B cell (primary cell): ENCODE measurements around the gene CA5A. TPM values are rescaled to one million over a fixed set of nuclear protein-coding genes. Genes with fewer than 3 reads are reported as not detected.
"Not testable (repeated sequence)": the region's sequence is repeated elsewhere in the genome, so short reads cannot be mapped to it uniquely, and the experiment has no call there.

Experiments used
- ATAC-seq: fragments of 200-7000 bp; cut with Tn5 transposase; one replicate; pipeline ENCODE4 v1.10.0; 2021; ENCODE audit warnings: low read depth, mild to moderate bottlenecking, moderate number of reproducible peaks, moderate library complexity
- CTCF ChIA-PET: fragments of 350-600 bp; sonication (Branson Sonifier 250); formaldehyde crosslinking; loops from one replicate; lab custom pipeline; 2021; ENCODE audit warnings: antibody characterized with exemption, inconsistent platforms; lab: Charles Lee
- POLR2A ChIA-PET: fragments of 350-600 bp; sonication (Branson Sonifier 250); formaldehyde crosslinking; loops from one replicate; lab custom pipeline; 2021; ENCODE audit warnings: antibody characterized with exemption; lab: Charles Lee
- DNase-seq: peaks from one replicate; pipeline ENCODE4 v3.0.0; 2013
- H2AFZ ChIP-seq: 2 replicates; pipeline ENCODE4 v1.6.1; 2012; ENCODE audit warnings: mild to moderate bottlenecking, low read depth, low read length; ENCODE audit not compliant: insufficient read depth, poor library complexity, severe bottlenecking
- H3K27ac ChIP-seq, 2 donors: 1 replicate in 1 of 2; 2 replicates in 1 of 2; pipeline ENCODE4 v1.5.1; 2012 to 2013; ENCODE audit warnings: low read length in 2 of 2, mild to moderate bottlenecking in 2 of 2, moderate library complexity in 1 of 2
- H3K27me3 ChIP-seq, 4 experiments: fragments of 200-600 bp in 1 of 4; sonication (generic) in 1 of 4; replicated peaks in 1 of 4; 1 replicate in 2 of 4; 2 replicates in 2 of 4; pipeline versions ENCODE4 v1.6.1 to v1.7.0; 2013 to 2016; ENCODE audit warnings: low read length in 3 of 4, mild to moderate bottlenecking in 2 of 4, mixed read lengths in 1 of 4, moderate library complexity in 1 of 4; ENCODE audit not compliant: insufficient read depth in 4 of 4, control insufficient read depth in 3 of 4; ENCODE audit errors: control extremely low read depth in 1 of 4
- H3K36me3 ChIP-seq, 2 experiments: replicated peaks in 1 of 2; 1 replicate in 1 of 2; 2 replicates in 1 of 2; pipeline versions ENCODE4 v1.6.1 to v1.7.1; 2013; ENCODE audit warnings: low read length in 1 of 2; ENCODE audit not compliant: insufficient read depth in 2 of 2, control insufficient read depth in 1 of 2; ENCODE audit errors: control extremely low read depth in 1 of 2, extremely low read depth in 1 of 2
- H3K4me1 ChIP-seq, 2 donors: fragments of 200-600 bp in 1 of 2; sonication (generic) in 1 of 2; 1 replicate in 1 of 2; 2 replicates in 1 of 2; pipeline versions ENCODE4 v1.5.1 to v1.6.1; 2013 to 2017; ENCODE audit warnings: low read length in 2 of 2; ENCODE audit not compliant: control insufficient read depth in 2 of 2, insufficient read depth in 2 of 2
- H3K4me2 ChIP-seq: replicated peaks from 2 replicates; pipeline ENCODE3; 2012; ENCODE audit warnings: mild to moderate bottlenecking, low read depth, low read length; ENCODE audit not compliant: poor library complexity, severe bottlenecking
- H3K4me3 ChIP-seq, 5 experiments: fragments of 200-600 bp in 1 of 5; sonication (generic) in 1 of 5; 1 replicate in 3 of 5; 2 replicates in 2 of 5; pipeline versions ENCODE4 v1.5.1 to v1.7.0; 2011 to 2016; ENCODE audit warnings: low read length in 4 of 5, mild to moderate bottlenecking in 4 of 5, low read depth in 2 of 5, control low read depth in 1 of 5, moderate library complexity in 1 of 5; ENCODE audit not compliant: insufficient read depth in 1 of 5; ENCODE audit errors: control extremely low read depth in 1 of 5, extremely low read depth in 1 of 5
- H3K79me2 ChIP-seq: fragments of 200-600 bp; sonication (generic); one replicate; pipeline ENCODE4 v1.6.0; 2016; ENCODE audit warnings: low read length; ENCODE audit not compliant: control insufficient read depth, insufficient read depth
- H3K9ac ChIP-seq: fragments of 200-600 bp; sonication (generic); 2 replicates; pipeline ENCODE4 v1.6.1; 2017; ENCODE audit warnings: mild to moderate bottlenecking, low read length, moderate library complexity
- H3K9me3 ChIP-seq, 3 donors: one replicate each; pipeline versions ENCODE4 v1.6.1 to v1.7.1; 2013; ENCODE audit warnings: low read length in 2 of 3; ENCODE audit not compliant: control insufficient read depth in 2 of 3, insufficient read depth in 1 of 3; ENCODE audit errors: control extremely low read depth in 1 of 3
- H4K20me1 ChIP-seq: 2 replicates; pipeline ENCODE4 v1.6.0; 2012; ENCODE audit warnings: mild to moderate bottlenecking, low read length; ENCODE audit not compliant: insufficient read depth, control insufficient read depth, poor library complexity, severe bottlenecking
- H3K27ac Mint-ChIP-seq: one replicate; pipeline ENCODE4 v1.8.0; 2021; ENCODE audit warnings: mixed read lengths
- H3K27me3 Mint-ChIP-seq: one replicate; pipeline ENCODE4 v1.8.0; 2021; ENCODE audit warnings: mixed read lengths
- H3K4me1 Mint-ChIP-seq: one replicate; pipeline ENCODE4 v1.8.0; 2021; ENCODE audit warnings: mixed read lengths
- H3K4me3 Mint-ChIP-seq: one replicate; pipeline ENCODE4 v1.8.0; 2021; ENCODE audit warnings: mixed read lengths
- H3K9me3 Mint-ChIP-seq: one replicate; pipeline ENCODE4 v1.8.0; 2022; ENCODE audit warnings: mixed read lengths; ENCODE audit not compliant: insufficient read depth
- EZH2 ChIP-seq: IDR thresholded peaks from 2 replicates; pipeline ENCODE4 v1.6.1; 2012; ENCODE audit warnings: borderline replicate concordance, low read depth, mild to moderate bottlenecking, moderate library complexity, low read length; ENCODE audit not compliant: insufficient read depth, poor library complexity, severe bottlenecking
- WGBS: methylation state at CpG from one replicate; pipeline ENCODE4 v1.1.5; 2013; ENCODE audit warnings: missing lambda C conversion rate; ENCODE audit not compliant: insufficient coverage; 5-methylcytosine and 5-hydroxymethylcytosine counted together
- intact Hi-C: fragments of 100-400 bp; cut with micrococcal nuclease; formaldehyde crosslinking; loops from one replicate; pipeline ENCODE4 v1.10.0; 2022
- polyA plus RNA-seq: library from polyadenylated mRNA; depleted of rRNA; stranded (reverse); fragments of >200 nt; gene quantifications from 2 replicates; pipeline ENCODE4 v1.2.3, GENCODE V29; 2012
- total RNA-seq, 2 donors: library from RNA; stranded (reverse); fragments of 120-200 nt in 1 of 2; gene quantifications; 1 replicate in 1 of 2; 2 replicates in 1 of 2; pipeline versions ENCODE4 v1.2.3 to v1.2.4, GENCODE V29; 2013 to 2022
- TF ChIP-seq, protein P1 (sequence below): fragments of 200-600 bp; IDR thresholded peaks from one replicate; pipeline ENCODE4 v1.8.0; 2022; ENCODE audit warnings: antibody characterized with exemption, mild to moderate bottlenecking

Gene CA5A
- total and polyA plus RNA-seq, 2 donors (not counting 1 experiment from before 2014, with no cell fraction given), result 0.27 TPM; not detected in 1

GRCh38 chr16:87865902-87866555, 70.3 kb downstream of the CA5A start:
- DNase-seq, H3K9me3 ChIP-seq, H3K4me3 ChIP-seq, H4K20me1 ChIP-seq, H3K9ac ChIP-seq, H3K27me3 ChIP-seq, H3K9me3 Mint-ChIP-seq, H2AFZ ChIP-seq, H3K27me3 Mint-ChIP-seq, intact Hi-C loops, H3K36me3 ChIP-seq, H3K27ac ChIP-seq, H3K27ac Mint-ChIP-seq, ATAC-seq, H3K4me2 ChIP-seq, POLR2A ChIA-PET: not testable (repeated sequence)
- Histone ChIP-seq H3K79me2 (peaks cover 17% of the 10 kb centered on the region), H3K4me1 (peaks cover 5 to 20% of the 10 kb centered on the region in 2 donors)
- peaks cover 34% of the 10 kb centered on the region for H3K4me1 Mint-ChIP-seq
- H3K4me3 Mint-ChIP-seq, result peak overlapping the region; percentile 52
- CTCF ChIA-PET, result interaction anchor here (2.6 to 13.1 kb wide), 3 partner anchors 16 to 84 kb away, joined by 11 to 498 read pairs (median 15); no protein-coding TSS in a partner anchor
- WGBS, result 73% methylated on average over 14 of the region's 16 CpGs

GRCh38 chr16:87864331-87864989, 71.9 kb downstream of the CA5A start:
- Histone ChIP-seq H3K36me3 (no peaks in the 10 kb centered on the region), H3K79me2 (peaks cover 24% of the 10 kb centered on the region), H4K20me1 (no peaks in the 10 kb centered on the region), H3K4me3 (no peak overlapping the region), H3K27me3 (no peaks in the 10 kb centered on the region), H3K9me3 (no peaks in the 10 kb centered on the region), H3K27ac (no peak overlapping the region), H3K4me1 (peaks cover 5 to 20% of the 10 kb centered on the region in 2 donors), H2AFZ (no peak overlapping the region), H3K4me2 (no peak overlapping the region), H3K9ac (no peak overlapping the region)
- no peak overlapping the region for H3K4me3 Mint-ChIP-seq
- no peaks in the 10 kb centered on the region for H3K9me3 Mint-ChIP-seq
- DNase-seq (no peak), ATAC-seq (no peak)
- POLR2A ChIA-PET, result interaction anchor here (0.8 kb wide), 1 partner anchor 11 kb away, joined by 4 read pairs; no protein-coding TSS in a partner anchor
- 96% methylated on average over 10 of the region's 15 CpGs for WGBS
- H3K27me3 Mint-ChIP-seq, result no peaks in the 10 kb centered on the region
- intact Hi-C loops, result no loop called here
- TF ChIP-seq, protein P1, sequence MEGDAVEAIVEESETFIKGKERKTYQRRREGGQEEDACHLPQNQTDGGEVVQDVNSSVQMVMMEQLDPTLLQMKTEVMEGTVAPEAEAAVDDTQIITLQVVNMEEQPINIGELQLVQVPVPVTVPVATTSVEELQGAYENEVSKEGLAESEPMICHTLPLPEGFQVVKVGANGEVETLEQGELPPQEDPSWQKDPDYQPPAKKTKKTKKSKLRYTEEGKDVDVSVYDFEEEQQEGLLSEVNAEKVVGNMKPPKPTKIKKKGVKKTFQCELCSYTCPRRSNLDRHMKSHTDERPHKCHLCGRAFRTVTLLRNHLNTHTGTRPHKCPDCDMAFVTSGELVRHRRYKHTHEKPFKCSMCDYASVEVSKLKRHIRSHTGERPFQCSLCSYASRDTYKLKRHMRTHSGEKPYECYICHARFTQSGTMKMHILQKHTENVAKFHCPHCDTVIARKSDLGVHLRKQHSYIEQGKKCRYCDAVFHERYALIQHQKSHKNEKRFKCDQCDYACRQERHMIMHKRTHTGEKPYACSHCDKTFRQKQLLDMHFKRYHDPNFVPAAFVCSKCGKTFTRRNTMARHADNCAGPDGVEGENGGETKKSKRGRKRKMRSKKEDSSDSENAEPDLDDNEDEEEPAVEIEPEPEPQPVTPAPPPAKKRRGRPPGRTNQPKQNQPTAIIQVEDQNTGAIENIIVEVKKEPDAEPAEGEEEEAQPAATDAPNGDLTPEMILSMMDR, result no peak
- no peak for TF ChIP-seq EZH2
- no peak overlapping the region for H3K27ac Mint-ChIP-seq
- CTCF ChIA-PET, result interaction anchor here (2.6 to 13.1 kb wide), 3 partner anchors 15 to 83 kb away, joined by 11 to 498 read pairs (median 15); no protein-coding TSS in a partner anchor
- H3K4me1 Mint-ChIP-seq, result peaks cover 32% of the 10 kb centered on the region

- ATAC-seq, result not testable (repeated sequence)
Observed at GRCh38 chr16:87863327-87863635, 73.0 kb downstream of the CA5A start.

More at GRCh38 chr16:87863327-87863635, 73.0 kb downstream of the CA5A start:
- H3K4me1 Mint-ChIP-seq, result peaks cover 25% of the 10 kb centered on the region
- H3K79me2 ChIP-seq, result peaks cover 24% of the 10 kb centered on the region
- H2AFZ ChIP-seq, H3K36me3 ChIP-seq, POLR2A ChIA-PET, H3K27ac ChIP-seq, H3K27me3 ChIP-seq, H3K4me2 ChIP-seq, H3K27ac Mint-ChIP-seq, H3K27me3 Mint-ChIP-seq, H4K20me1 ChIP-seq, H3K9me3 Mint-ChIP-seq, DNase-seq, H3K9me3 ChIP-seq, intact Hi-C loops, H3K4me3 Mint-ChIP-seq, H3K9ac ChIP-seq, H3K4me3 ChIP-seq: not testable (repeated sequence)
- CTCF ChIA-PET, result interaction anchor here (1.2 kb wide), 1 partner anchor 14 kb away, joined by 3 read pairs; no protein-coding TSS in a partner anchor
- H3K4me1 ChIP-seq, result peaks cover 2 to 14% of the 10 kb centered on the region in 2 donors
- 97% methylated on average over 8 of the region's 9 CpGs for WGBS
